ENCODE measurements around the gene GZF1.

GRCh38 chr20:23386304-23387117, 24.5 kb downstream of the GZF1 start:
- no peak for TF ChIP-seq POLR2A (IDR thresholded peaks at IDR 0.05)
- TF ChIP-seq CTCF (IDR thresholded peaks at IDR 0.05 in 8 of 11, conservative IDR thresholded peaks at IDR 0.05 in 3 of 11) = no peak
